Trophoblast cell (in vitro differentiated cells and primary cell): ENCODE results near the gene NET1.

Experiments used
- DNase-seq, 2 donors: peaks; one replicate each; pipeline ENCODE4 v3.0.0-alpha.2; 2016
- H2AFZ ChIP-seq: 2 replicates; pipeline ENCODE4 v1.6.1; 2013; ENCODE audit warnings: low read length, moderate library complexity, mild to moderate bottlenecking; ENCODE audit not compliant: insufficient read depth, poor library complexity
- H2AK5ac ChIP-seq: 2 replicates; pipeline ENCODE4 v1.6.1; 2013; ENCODE audit warnings: mild to moderate bottlenecking, low read length
- H2BK120ac ChIP-seq: 2 replicates; pipeline ENCODE4 v1.6.1; 2013; ENCODE audit warnings: low read length, mild to moderate bottlenecking, moderate library complexity; ENCODE audit not compliant: insufficient read depth, poor library complexity
- H2BK12ac ChIP-seq: 2 replicates; pipeline ENCODE4 v1.6.1; 2013; ENCODE audit warnings: mild to moderate bottlenecking, low read length, moderate library complexity
- H2BK5ac ChIP-seq: 2 replicates; pipeline ENCODE4 v1.6.1; 2013; ENCODE audit warnings: low read length, low read depth, moderate library complexity, mild to moderate bottlenecking; ENCODE audit not compliant: poor library complexity
- H3K14ac ChIP-seq: 2 replicates; pipeline ENCODE4 v1.6.1; 2013; ENCODE audit warnings: mild to moderate bottlenecking, low read length
- H3K18ac ChIP-seq: 2 replicates; pipeline ENCODE4 v1.6.1; 2013; ENCODE audit warnings: mild to moderate bottlenecking, low read length
- H3K23ac ChIP-seq: 2 replicates; pipeline ENCODE4 v1.6.1; 2013; ENCODE audit warnings: low read length
- H3K27ac ChIP-seq: 2 replicates; pipeline ENCODE4 v1.5.1; 2013; ENCODE audit warnings: low read depth, mild to moderate bottlenecking, inconsistent platforms, low read length, moderate library complexity
- H3K27me3 ChIP-seq: 2 replicates; pipeline ENCODE4 v1.6.1; 2013; ENCODE audit warnings: inconsistent platforms, mild to moderate bottlenecking, low read length, moderate library complexity; ENCODE audit not compliant: insufficient read depth
- H3K36me3 ChIP-seq, 2 experiments: 1 replicate in 1 of 2; 2 replicates in 1 of 2; pipeline ENCODE4 v1.6.1; 2013; ENCODE audit warnings: low read length in 2 of 2, mild to moderate bottlenecking in 2 of 2, moderate library complexity in 1 of 2; ENCODE audit not compliant: insufficient read depth in 2 of 2, control insufficient read depth in 1 of 2
- H3K4ac ChIP-seq: 2 replicates; pipeline ENCODE4 v1.6.1; 2013; ENCODE audit warnings: low read depth, mild to moderate bottlenecking, low read length, moderate library complexity
- H3K4me1 ChIP-seq, 2 experiments: 1 replicate in 1 of 2; 2 replicates in 1 of 2; pipeline ENCODE4 v1.6.1; 2013; ENCODE audit warnings: low read length in 2 of 2, mild to moderate bottlenecking in 2 of 2, moderate library complexity in 1 of 2; ENCODE audit not compliant: insufficient read depth in 2 of 2, control insufficient read depth in 1 of 2
- H3K4me2 ChIP-seq: 2 replicates; pipeline ENCODE4 v1.6.1; 2013; ENCODE audit warnings: inconsistent platforms, mild to moderate bottlenecking, low read length, moderate library complexity
- H3K4me3 ChIP-seq: 2 replicates; pipeline ENCODE4 v1.5.1; 2013; ENCODE audit warnings: mild to moderate bottlenecking, low read depth, low read length, inconsistent platforms
- H3K79me1 ChIP-seq: one replicate; pipeline ENCODE4 v1.6.1; 2013; ENCODE audit warnings: low read length
- H3K79me2 ChIP-seq: 2 replicates; pipeline ENCODE4 v1.6.1; 2013; ENCODE audit warnings: low read length, mild to moderate bottlenecking; ENCODE audit not compliant: control insufficient read depth, insufficient read depth, poor library complexity
- H3K9ac ChIP-seq: 2 replicates; pipeline ENCODE4 v1.6.1; 2013; ENCODE audit warnings: mild to moderate bottlenecking, low read length
- H3K9me3 ChIP-seq: 2 replicates; pipeline ENCODE4 v1.6.1; 2013; ENCODE audit warnings: low read depth, mild to moderate bottlenecking, control low read depth, inconsistent platforms, low read length; ENCODE audit not compliant: insufficient read depth
- H4K12ac ChIP-seq: 2 replicates; pipeline ENCODE4 v1.6.1; 2013; ENCODE audit warnings: low read depth, mild to moderate bottlenecking, low read length, moderate library complexity
- H4K8ac ChIP-seq: 2 replicates; pipeline ENCODE4 v1.6.1; 2013; ENCODE audit warnings: low read depth, mild to moderate bottlenecking, low read length, moderate library complexity
- H4K91ac ChIP-seq: one replicate; pipeline ENCODE4 v1.6.1; 2013; ENCODE audit warnings: low read depth, mild to moderate bottlenecking, low read length, moderate library complexity
- WGBS: extraction: QIAGEN DNeasy Blood & Tissue Kit; methylation state at CpG from one replicate; pipeline ENCODE4 v1.1.7; 2013; ENCODE audit warnings: missing lambda C conversion rate; ENCODE audit not compliant: insufficient read length, insufficient coverage; ENCODE audit errors: extremely low coverage; 5-methylcytosine and 5-hydroxymethylcytosine counted together

The NET1 gene

DNA sequence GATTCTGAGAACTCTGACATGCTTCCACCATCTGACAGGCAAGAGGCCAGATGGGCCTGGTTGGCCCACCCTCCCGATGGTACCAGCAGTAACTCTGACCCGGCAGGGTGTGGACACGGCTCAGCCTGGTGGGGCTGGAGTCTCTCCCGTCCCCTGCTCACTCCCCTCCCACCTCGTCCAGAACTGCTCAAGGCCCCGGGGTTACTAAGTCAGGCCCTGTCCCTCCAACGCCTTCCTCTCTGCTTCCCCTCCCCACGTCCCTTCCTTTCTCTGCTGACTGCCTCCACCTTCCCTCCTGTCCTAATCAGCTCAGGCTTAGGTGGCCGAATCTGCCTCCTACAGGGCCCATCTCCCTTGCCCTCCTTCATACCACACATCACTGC lies 74.5 kb downstream of the NET1 start:
- H3K23ac ChIP-seq, result no peak overlapping the region
- peak overlapping the region; percentile 0 for H2BK5ac ChIP-seq
- H3K79me1 ChIP-seq, result peaks cover 18% of the 10 kb centered on the region
- no peak overlapping the region for H3K4me3 ChIP-seq
- no peaks in the 10 kb centered on the region for H3K27me3 ChIP-seq
- no peak overlapping the region for H3K9ac ChIP-seq
- peak overlapping the region; percentile 26 for H3K14ac ChIP-seq
- no peaks in the 10 kb centered on the region for H3K36me3 ChIP-seq
- peak overlapping the region; percentile 51 for H4K91ac ChIP-seq
- no peak overlapping the region for H2AFZ ChIP-seq
- no CpG with 5 or more reads among the region's 9 CpGs for WGBS
- peak; percentile 27 to 58 for DNase-seq
- H2BK12ac ChIP-seq, result peak overlapping the region; percentile 63
- no peak overlapping the region for H4K12ac ChIP-seq
- H2AK5ac ChIP-seq, result peak overlapping the region; percentile 48
- peak overlapping the region; percentile 26 for H4K8ac ChIP-seq
- peak overlapping the region; percentile 16 for H3K18ac ChIP-seq
- no peaks in the 10 kb centered on the region for H3K79me2 ChIP-seq
- no peak overlapping the region for H3K27ac ChIP-seq
- peaks cover 1% of the 10 kb centered on the region for H3K9me3 ChIP-seq
- peaks cover 8 to 12% of the 10 kb centered on the region in 2 experiments for H3K4me1 ChIP-seq
- no peak overlapping the region for H3K4me2 ChIP-seq
- H3K4ac ChIP-seq, result no peak overlapping the region
- H2BK120ac ChIP-seq, result peak overlapping the region; percentile 29

DNA sequence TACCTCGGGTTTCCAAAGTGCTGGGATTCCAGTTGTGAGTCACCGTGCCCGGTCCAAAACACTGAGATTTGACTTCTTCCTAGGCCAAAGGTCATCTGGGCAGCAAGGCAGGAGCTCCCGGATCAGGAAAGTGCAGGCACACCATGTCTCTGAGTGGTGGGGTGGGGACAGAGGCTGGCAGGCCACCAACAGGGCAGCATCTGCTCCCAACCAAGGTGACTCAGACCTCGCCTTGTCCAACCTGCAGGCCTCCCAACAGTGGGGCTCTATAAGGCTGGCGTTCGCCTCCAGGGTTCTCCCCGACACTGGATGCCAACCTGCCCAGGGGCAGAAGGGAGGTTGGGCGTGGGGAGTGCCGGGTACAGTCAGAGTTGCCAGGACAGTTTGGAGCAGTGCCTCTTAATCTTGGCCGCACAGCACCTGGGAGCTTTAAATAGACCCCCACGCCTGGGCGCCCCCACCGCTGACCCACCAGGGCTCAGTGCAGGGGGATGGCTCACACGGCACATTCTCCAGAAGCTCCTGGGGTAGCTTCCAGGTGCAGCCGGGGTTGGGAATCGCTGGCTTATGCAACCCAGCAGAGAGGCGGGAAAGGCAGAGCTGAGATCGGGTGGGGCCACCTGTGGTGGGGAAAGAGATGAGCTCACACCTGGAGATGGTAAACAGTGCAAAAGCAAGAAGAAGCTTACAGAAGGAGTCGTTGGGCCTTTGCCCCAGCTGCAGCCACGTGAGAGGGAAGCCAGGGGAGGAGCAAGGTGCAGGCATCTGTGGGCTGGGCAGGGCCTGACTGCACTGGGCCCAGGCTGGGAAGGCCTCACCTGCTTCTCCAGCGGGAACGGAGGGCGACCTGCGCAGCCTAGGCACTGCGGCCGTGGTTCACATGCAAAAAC lies 76.2 kb downstream of the NET1 start:
- H2BK5ac ChIP-seq, result no peak overlapping the region
- no peak overlapping the region for H2BK120ac ChIP-seq
- H3K9me3 ChIP-seq, result peaks cover 1% of the 10 kb centered on the region
- no peak overlapping the region for H3K4ac ChIP-seq
- H2BK12ac ChIP-seq, result peak overlapping the region; percentile 19
- no peak overlapping the region for H3K27ac ChIP-seq
- no peaks in the 10 kb centered on the region for H3K79me2 ChIP-seq
- peaks cover 28% of the 10 kb centered on the region for H3K79me1 ChIP-seq
- peak; percentile 92 to 95 for DNase-seq
- H3K14ac ChIP-seq, result no peak overlapping the region
- H3K18ac ChIP-seq, result no peak overlapping the region
- WGBS, result no CpG with 5 or more reads among the region's 27 CpGs
- no peak overlapping the region for H3K4me2 ChIP-seq
- H3K4me3 ChIP-seq, result no peak overlapping the region
- H3K27me3 ChIP-seq, result no peaks in the 10 kb centered on the region
- peak overlapping the region; percentile 41 for H4K91ac ChIP-seq
- no peak overlapping the region for H3K9ac ChIP-seq
- H3K4me1 ChIP-seq, result peaks cover 16 to 18% of the 10 kb centered on the region in 2 experiments
- no peak overlapping the region for H4K12ac ChIP-seq
- H3K23ac ChIP-seq, result no peak overlapping the region
- no peak overlapping the region for H4K8ac ChIP-seq
- H2AK5ac ChIP-seq, result no peak overlapping the region
- peaks cover 0 to 4% of the 10 kb centered on the region in 2 experiments for H3K36me3 ChIP-seq
- no peak overlapping the region for H2AFZ ChIP-seq

DNA sequence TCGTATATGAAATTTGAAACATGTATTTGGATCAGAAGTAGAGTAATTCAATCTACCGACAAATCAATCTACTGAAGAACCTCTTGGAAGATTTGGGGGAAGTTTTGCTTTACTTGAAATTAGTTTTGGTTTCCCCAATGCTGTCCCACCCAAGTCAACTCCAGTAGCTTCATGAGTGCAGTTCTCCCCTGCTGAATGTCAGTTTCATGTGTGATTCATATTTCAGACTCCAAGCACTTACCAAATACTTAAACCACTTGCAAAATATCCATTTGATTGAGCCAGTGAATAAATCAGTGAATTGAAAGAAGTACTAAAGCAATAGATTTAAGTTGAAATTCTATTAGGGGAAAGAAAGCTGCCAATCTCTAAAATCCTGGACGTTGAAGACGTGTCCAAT lies 77.7 kb downstream of the NET1 start:
- Histone ChIP-seq H2BK120ac (no peak overlapping the region), H3K9me3 (peaks cover 1% of the 10 kb centered on the region), H3K36me3 (peaks cover 0 to 4% of the 10 kb centered on the region in 2 experiments), H3K79me2 (no peaks in the 10 kb centered on the region), H3K14ac (no peak overlapping the region), H2BK5ac (no peak overlapping the region), H4K8ac (no peak overlapping the region), H3K4ac (no peak overlapping the region), H3K27me3 (no peaks in the 10 kb centered on the region), H3K27ac (no peak overlapping the region), H3K4me2 (no peak overlapping the region), H3K79me1 (peaks cover 36% of the 10 kb centered on the region), H4K91ac (no peak overlapping the region), H3K4me1 (peaks cover 21 to 25% of the 10 kb centered on the region in 2 experiments), H3K9ac (no peak overlapping the region), H4K12ac (no peak overlapping the region), H3K18ac (no peak overlapping the region), H2AFZ (no peak overlapping the region), H3K23ac (no peak overlapping the region), H2AK5ac (no peak overlapping the region), H2BK12ac (no peak overlapping the region), H3K4me3 (no peak overlapping the region)
- WGBS, result no CpG with 5 or more reads among the region's 4 CpGs
- no peak for DNase-seq

DNA sequence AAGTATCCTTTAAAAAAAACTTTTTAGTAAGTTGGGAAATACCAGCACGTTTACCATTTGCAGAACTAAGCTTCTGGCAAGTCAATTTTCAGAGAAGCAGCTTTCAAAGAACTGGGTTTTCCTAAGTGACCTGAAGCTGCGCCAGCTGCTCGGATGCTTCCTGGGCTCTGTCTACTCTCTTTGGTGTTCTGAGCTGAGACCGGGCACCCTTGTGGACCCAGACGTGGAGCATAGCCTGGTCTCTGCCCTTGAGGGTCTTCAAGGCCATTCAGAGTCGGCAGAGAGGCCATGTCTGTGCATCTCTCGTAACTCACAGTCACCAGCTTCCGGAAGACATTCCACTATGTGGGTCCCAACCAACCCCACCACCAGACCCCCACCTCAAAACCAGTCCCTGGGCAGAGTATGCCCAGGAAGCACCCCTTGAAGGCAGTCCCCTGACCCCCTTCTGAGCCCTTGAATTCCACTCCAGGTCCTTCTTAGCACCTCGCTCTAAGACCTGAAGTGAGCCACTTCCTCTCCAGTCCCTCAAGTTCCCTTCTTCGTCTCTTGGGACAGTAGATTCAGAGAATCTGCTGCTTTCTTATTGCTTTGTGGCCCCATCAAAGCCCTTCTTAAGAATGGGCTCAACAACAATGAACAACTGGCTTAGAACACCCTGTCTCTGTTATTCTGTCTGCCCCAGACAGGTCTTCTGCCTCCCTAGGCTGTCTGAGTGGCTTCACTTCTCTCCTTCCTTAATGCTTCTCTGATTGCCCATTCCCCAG lies 78.5 kb downstream of the NET1 start:
- no peak overlapping the region for H3K4me2 ChIP-seq
- H3K18ac ChIP-seq, result no peak overlapping the region
- H2AK5ac ChIP-seq, result no peak overlapping the region
- H4K91ac ChIP-seq, result peak overlapping the region; percentile 16
- H3K79me1 ChIP-seq, result peaks cover 36% of the 10 kb centered on the region
- H3K36me3 ChIP-seq, result peaks cover 0 to 4% of the 10 kb centered on the region in 2 experiments
- peak overlapping the region; percentile 47 for H2BK12ac ChIP-seq
- H3K14ac ChIP-seq, result peak overlapping the region; percentile 21
- H3K4ac ChIP-seq, result no peak overlapping the region
- no peaks in the 10 kb centered on the region for H3K79me2 ChIP-seq
- H3K4me3 ChIP-seq, result no peak overlapping the region
- H2AFZ ChIP-seq, result no peak overlapping the region
- H2BK120ac ChIP-seq, result no peak overlapping the region
- peaks cover 1% of the 10 kb centered on the region for H3K9me3 ChIP-seq
- H3K27me3 ChIP-seq, result no peaks in the 10 kb centered on the region
- no peak overlapping the region for H4K12ac ChIP-seq
- peaks cover 25 to 27% of the 10 kb centered on the region in 2 experiments for H3K4me1 ChIP-seq
- WGBS, result no CpG with 5 or more reads among the region's 10 CpGs
- no peak overlapping the region for H3K23ac ChIP-seq
- DNase-seq, result no peak
- H4K8ac ChIP-seq, result no peak overlapping the region
- no peak overlapping the region for H3K9ac ChIP-seq
- H3K27ac ChIP-seq, result no peak overlapping the region
- no peak overlapping the region for H2BK5ac ChIP-seq
